Measurements from ENCODE around the gene PROSER2.

Gene PROSER2

GRCh38 chr10:11823122-11823988 is at the start of gene PROSER2:
Gene PROSER2, plus strand, starts transcription at chr10:11823356. Its CDS starts 28,722 bp downstream, at chr10:11852078.
- H3K9me3 Mint-ChIP-seq: no peaks in the 10 kb centered on the region
- no peaks in the 10 kb centered on the region for H3K36me3 Mint-ChIP-seq
- peaks cover 32% of the 10 kb centered on the region for H3K27me3 Mint-ChIP-seq
- H3K4me1 Mint-ChIP-seq: peaks cover 15% of the 10 kb centered on the region
- peak within 1 kb of the TSS; percentile 41 for H3K27ac Mint-ChIP-seq
- peak within 1 kb of the TSS; percentile 86 for H3K4me3 Mint-ChIP-seq

DNA sequence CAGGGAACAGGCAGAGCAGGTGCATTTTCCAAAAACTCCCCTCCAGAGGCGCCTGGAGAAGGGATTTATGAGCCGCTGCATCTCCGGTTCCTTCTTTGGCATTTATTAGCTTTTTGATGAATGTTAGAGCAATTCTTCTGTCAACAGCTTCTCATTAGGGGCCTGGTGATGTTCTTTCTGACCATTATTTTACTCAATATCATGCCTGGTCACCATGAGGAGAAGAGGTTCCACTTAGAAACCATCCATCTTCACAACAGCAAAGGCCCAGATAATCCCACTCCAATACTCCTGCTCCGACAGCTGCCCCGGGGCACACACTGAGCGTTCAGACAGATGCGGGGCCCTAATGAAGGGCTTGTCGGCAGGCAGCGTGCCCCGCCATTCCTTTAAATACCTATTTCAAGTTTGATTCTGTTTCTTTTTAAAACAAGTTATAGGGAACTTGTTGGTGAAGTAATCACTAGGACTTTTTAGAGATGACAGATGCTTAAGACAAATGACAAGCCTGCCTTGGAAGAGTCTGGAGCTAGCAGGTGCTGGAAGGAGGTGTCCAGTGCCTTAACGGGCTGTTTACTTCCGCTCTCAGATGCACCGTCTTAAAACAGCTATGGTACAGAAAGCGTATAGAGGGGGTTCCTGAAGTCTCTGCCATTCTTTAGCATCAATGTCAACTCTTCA is 49.3 kb upstream of the PROSER2 start:
- Mint-ChIP-seq H3K27me3 (peaks cover 2% of the 10 kb centered on the region), H3K4me3 (no peak overlapping the region), H3K9me3 (no peaks in the 10 kb centered on the region), H3K36me3 (no peaks in the 10 kb centered on the region), H3K4me1 (no peaks in the 10 kb centered on the region), H3K27ac (no peak overlapping the region)

- H3K4me1 Mint-ChIP-seq: no peaks in the 10 kb centered on the region
- peaks cover 2% of the 10 kb centered on the region for H3K27me3 Mint-ChIP-seq
- no peaks in the 10 kb centered on the region for H3K9me3 Mint-ChIP-seq
- H3K27ac Mint-ChIP-seq: no peak overlapping the region
- no peak overlapping the region for H3K4me3 Mint-ChIP-seq
- no peaks in the 10 kb centered on the region for H3K36me3 Mint-ChIP-seq
Observed at GRCh38 chr10:11775412-11775811, 47.7 kb upstream of the PROSER2 start.

DNA sequence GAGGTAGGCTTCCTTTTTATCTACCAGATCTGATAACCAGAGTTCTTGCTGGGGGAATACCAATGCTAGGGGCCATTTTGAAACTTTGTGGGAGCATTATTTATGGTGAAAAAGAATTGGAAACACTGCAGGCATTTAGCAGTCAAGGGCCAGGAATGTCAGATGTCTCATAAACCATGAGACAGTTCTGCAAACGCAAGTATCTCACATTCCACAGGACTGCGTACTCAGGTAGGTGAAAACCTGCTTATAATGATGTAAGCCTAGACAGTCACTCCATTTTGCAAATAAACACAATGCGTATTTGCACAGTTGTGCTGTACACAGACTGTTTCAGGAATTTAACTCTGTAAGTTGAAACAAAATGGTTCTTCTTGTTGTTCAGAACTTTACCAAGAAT is 47.1 kb upstream of the PROSER2 start:
- no peak overlapping the region for H3K4me3 Mint-ChIP-seq
- no peaks in the 10 kb centered on the region for H3K4me1 Mint-ChIP-seq
- H3K27ac Mint-ChIP-seq: no peak overlapping the region
- no peaks in the 10 kb centered on the region for H3K36me3 Mint-ChIP-seq
- no peaks in the 10 kb centered on the region for H3K9me3 Mint-ChIP-seq
- no peaks in the 10 kb centered on the region for H3K27me3 Mint-ChIP-seq

DNA sequence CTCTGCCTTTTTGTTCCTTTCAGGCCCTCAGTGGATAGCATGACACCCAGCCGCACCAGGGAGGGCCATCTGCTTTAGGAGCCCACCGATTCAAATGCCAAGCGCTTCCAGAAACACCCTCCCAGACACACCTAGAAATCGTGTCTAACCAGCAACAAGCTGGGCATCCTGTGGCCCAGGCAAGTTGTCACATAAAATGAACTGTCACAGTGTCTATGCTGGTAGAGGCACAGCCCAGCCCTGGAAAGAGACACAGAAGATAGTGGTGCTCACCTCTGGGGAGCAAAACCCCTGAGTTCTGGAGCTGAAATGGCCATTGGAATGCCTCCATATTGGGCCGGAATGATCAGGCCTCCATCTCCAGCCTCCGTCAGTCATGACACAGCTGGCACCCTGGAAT is 42.0 kb upstream of the PROSER2 start:
- Mint-ChIP-seq H3K27ac (no peak overlapping the region), H3K4me1 (no peaks in the 10 kb centered on the region), H3K36me3 (no peaks in the 10 kb centered on the region), H3K27me3 (no peaks in the 10 kb centered on the region), H3K9me3 (no peaks in the 10 kb centered on the region), H3K4me3 (no peak overlapping the region)

- no peaks in the 10 kb centered on the region for H3K27me3 Mint-ChIP-seq
- H3K27ac Mint-ChIP-seq: no peak overlapping the region
- no peaks in the 10 kb centered on the region for H3K9me3 Mint-ChIP-seq
- no peaks in the 10 kb centered on the region for H3K4me1 Mint-ChIP-seq
- no peak overlapping the region for H3K4me3 Mint-ChIP-seq
- no peaks in the 10 kb centered on the region for H3K36me3 Mint-ChIP-seq
Observed at GRCh38 chr10:11782793-11783557, 40.2 kb upstream of the PROSER2 start.

- no peaks in the 10 kb centered on the region for H3K4me1 Mint-ChIP-seq
- no peak overlapping the region for H3K4me3 Mint-ChIP-seq
- H3K27ac Mint-ChIP-seq: no peak overlapping the region
- no peaks in the 10 kb centered on the region for H3K9me3 Mint-ChIP-seq
- H3K27me3 Mint-ChIP-seq: no peaks in the 10 kb centered on the region
- H3K36me3 Mint-ChIP-seq: no peaks in the 10 kb centered on the region
Observed at GRCh38 chr10:11783558-11783865, 39.6 kb upstream of the PROSER2 start.

DNA sequence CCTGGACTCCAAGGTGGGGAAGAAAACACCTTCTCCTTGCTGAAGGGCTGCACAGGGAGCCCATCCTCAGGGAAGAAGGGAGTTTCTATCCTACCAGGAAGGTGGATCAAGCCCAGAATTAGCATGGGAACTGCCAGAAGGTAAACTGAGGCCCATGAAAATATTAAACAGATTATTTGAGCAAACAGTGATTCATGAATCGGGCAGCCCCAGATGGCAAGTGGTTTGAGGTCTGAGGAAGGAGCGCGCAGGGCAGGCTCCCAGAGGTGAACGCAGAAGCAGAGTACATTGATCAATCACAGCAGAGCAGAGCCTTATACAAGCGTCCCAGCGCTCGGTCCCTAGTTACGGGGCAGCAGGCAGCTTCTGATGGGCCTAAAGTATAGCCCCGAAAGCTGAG is 35.8 kb upstream of the PROSER2 start:
- H3K4me3 Mint-ChIP-seq: no peak overlapping the region
- no peaks in the 10 kb centered on the region for H3K36me3 Mint-ChIP-seq
- no peak overlapping the region for H3K27ac Mint-ChIP-seq
- H3K27me3 Mint-ChIP-seq: no peaks in the 10 kb centered on the region
- no peaks in the 10 kb centered on the region for H3K4me1 Mint-ChIP-seq
- H3K9me3 Mint-ChIP-seq: no peaks in the 10 kb centered on the region

DNA sequence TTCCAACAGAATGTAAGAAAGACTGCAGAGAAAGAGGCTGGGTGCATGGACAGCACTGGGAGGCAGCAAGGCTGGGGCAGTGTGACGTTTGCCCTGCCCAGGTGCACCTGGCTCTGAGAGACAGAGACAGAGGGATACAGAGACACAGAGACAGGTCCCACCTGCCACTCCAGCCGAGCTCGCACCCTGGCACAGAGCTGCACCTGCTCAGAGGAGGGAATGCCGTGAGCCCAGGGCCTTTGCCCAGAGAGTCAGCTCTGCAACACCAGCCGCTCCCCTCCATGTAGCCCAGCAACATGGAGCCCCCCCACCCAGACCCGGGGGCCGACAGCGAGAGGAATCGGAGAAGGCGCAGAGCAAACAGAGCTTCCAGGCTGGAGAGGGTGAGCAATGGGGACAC is 35.3 kb upstream of the PROSER2 start:
- H3K9me3 Mint-ChIP-seq: no peaks in the 10 kb centered on the region
- no peaks in the 10 kb centered on the region for H3K4me1 Mint-ChIP-seq
- no peaks in the 10 kb centered on the region for H3K27me3 Mint-ChIP-seq
- no peak overlapping the region for H3K27ac Mint-ChIP-seq
- no peak overlapping the region for H3K4me3 Mint-ChIP-seq
- H3K36me3 Mint-ChIP-seq: no peaks in the 10 kb centered on the region

- no peaks in the 10 kb centered on the region for H3K4me1 Mint-ChIP-seq
- H3K4me3 Mint-ChIP-seq: no peak overlapping the region
- no peaks in the 10 kb centered on the region for H3K36me3 Mint-ChIP-seq
- no peak overlapping the region for H3K27ac Mint-ChIP-seq
- no peaks in the 10 kb centered on the region for H3K9me3 Mint-ChIP-seq
- no peaks in the 10 kb centered on the region for H3K27me3 Mint-ChIP-seq
Observed at GRCh38 chr10:11789306-11789705, 33.9 kb upstream of the PROSER2 start.

DNA sequence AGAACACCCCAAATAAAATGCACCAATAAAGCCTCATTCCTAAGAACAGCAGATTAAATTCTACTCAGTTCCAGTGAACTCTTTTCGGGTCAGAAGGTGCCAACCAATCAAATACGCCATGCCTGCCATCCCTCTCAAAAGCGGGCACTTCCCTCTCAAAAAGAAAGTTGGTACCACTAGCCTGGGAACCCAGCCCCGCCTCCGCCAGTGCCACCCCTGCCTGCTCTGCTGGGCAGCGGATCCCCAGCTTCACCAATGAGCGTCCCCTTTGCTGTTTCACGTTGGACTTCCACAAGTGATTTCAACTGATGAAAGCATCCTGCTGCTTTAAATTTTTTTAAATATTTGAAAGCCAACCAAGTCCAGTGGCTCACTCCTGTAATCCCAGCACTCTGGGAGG is 33.2 kb upstream of the PROSER2 start:
- H3K4me1 Mint-ChIP-seq: no peaks in the 10 kb centered on the region
- H3K4me3 Mint-ChIP-seq: no peak overlapping the region
- no peaks in the 10 kb centered on the region for H3K36me3 Mint-ChIP-seq
- peak overlapping the region; percentile 51 for H3K27ac Mint-ChIP-seq
- no peaks in the 10 kb centered on the region for H3K9me3 Mint-ChIP-seq
- H3K27me3 Mint-ChIP-seq: no peaks in the 10 kb centered on the region

DNA sequence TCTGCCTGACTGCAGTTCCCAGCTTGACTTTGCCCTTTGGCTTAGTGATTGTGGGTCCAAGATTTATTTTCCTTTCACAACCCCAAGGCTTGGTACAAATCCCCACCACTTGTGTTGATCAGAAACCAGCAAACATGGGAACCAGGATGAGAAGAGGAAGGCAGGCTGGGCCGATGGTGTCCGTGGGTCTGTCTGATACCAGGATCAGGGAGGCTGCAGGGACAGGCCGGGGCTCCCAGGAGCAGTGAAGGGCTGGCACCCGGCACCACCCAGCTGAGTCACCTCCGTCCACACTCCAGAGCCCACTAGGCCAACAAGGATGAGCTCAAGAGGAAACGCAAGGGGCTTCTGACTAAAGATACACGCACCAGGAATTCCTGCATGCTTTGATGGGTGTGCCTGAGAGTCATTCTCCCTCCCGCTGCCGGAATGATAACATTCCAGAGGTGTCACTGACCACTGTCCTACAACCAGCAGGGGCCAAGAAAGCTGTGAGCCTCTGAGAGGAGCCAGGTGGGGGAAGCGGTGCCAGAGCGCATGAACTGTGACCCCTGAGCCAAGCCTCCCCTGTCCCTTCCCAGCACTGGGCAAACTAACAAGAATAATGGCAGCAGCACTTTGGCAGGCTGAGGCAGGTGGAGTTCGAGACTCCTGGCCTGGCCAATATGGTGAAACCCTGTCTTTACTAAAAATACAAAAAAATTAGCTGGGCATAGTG is 29.2 kb upstream of the PROSER2 start:
- Mint-ChIP-seq H3K27me3 (no peaks in the 10 kb centered on the region), H3K9me3 (no peaks in the 10 kb centered on the region), H3K4me1 (peaks cover 4% of the 10 kb centered on the region), H3K36me3 (no peaks in the 10 kb centered on the region), H3K4me3 (no peak overlapping the region), H3K27ac (no peak overlapping the region)

DNA sequence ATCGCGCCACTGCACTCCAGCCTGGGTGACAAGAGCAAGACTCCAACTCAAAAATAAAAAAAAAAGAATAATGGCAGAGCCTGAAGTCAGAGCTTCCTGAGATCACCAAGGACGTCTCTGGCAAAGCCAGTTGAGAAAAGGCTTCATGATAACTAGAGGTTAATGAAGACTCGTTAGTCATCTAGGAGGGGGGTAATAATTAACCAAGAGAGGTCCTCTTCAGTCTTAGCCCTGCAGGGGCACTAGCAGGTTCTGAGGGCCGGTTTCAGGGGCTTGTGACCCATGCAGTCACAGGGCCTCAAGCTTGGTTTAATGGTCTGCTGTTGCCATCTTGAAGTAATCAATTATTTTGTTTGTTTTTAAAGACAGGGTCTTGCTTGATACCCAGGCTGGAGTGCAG is 28.6 kb upstream of the PROSER2 start:
- no peak overlapping the region for H3K4me3 Mint-ChIP-seq
- H3K36me3 Mint-ChIP-seq: no peaks in the 10 kb centered on the region
- H3K27me3 Mint-ChIP-seq: no peaks in the 10 kb centered on the region
- peaks cover 4% of the 10 kb centered on the region for H3K4me1 Mint-ChIP-seq
- no peak overlapping the region for H3K27ac Mint-ChIP-seq
- H3K9me3 Mint-ChIP-seq: no peaks in the 10 kb centered on the region

GRCh38 chr10:11795101-11795920 is 27.8 kb upstream of the PROSER2 start:
- no peaks in the 10 kb centered on the region for H3K9me3 Mint-ChIP-seq
- peaks cover 4% of the 10 kb centered on the region for H3K4me1 Mint-ChIP-seq
- H3K4me3 Mint-ChIP-seq: no peak overlapping the region
- no peaks in the 10 kb centered on the region for H3K27me3 Mint-ChIP-seq
- no peaks in the 10 kb centered on the region for H3K36me3 Mint-ChIP-seq
- H3K27ac Mint-ChIP-seq: peak overlapping the region; percentile 47

DNA sequence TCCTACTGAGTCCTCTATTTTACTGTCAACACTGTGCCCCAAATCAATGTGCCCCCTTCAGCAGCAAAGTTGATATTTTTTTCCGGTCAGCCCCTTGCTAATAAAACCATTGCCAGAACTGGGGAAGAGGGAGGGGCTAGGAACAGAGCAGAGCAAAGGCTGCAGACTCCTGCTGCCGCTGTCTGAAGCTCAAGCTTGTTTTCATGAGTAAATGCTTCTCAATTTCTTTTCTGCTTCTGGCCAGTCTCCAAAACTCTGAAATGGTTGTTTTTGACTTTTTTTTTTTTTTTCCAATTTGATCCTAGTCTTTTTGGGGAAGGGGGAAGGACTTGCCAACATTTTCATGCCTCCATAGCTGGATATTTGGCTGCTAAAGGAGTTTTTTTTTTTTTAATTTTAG is 26.7 kb upstream of the PROSER2 start:
- Mint-ChIP-seq H3K27ac (peak overlapping the region; percentile 4), H3K4me1 (peaks cover 4% of the 10 kb centered on the region), H3K36me3 (no peaks in the 10 kb centered on the region), H3K4me3 (no peak overlapping the region), H3K27me3 (no peaks in the 10 kb centered on the region), H3K9me3 (no peaks in the 10 kb centered on the region)
